HuH-7 (cell line): ENCODE results near the gene TSPAN8.
"Not testable (repeated sequence)": the region's sequence is repeated elsewhere in the genome, so short reads cannot be mapped to it uniquely, and the experiment has no call there.

Experiments
- DNase-seq: peaks from one replicate; pipeline ENCODE4 v3.0.0; 2011; ENCODE audit warnings: low spot score

The TSPAN8 gene

DNA sequence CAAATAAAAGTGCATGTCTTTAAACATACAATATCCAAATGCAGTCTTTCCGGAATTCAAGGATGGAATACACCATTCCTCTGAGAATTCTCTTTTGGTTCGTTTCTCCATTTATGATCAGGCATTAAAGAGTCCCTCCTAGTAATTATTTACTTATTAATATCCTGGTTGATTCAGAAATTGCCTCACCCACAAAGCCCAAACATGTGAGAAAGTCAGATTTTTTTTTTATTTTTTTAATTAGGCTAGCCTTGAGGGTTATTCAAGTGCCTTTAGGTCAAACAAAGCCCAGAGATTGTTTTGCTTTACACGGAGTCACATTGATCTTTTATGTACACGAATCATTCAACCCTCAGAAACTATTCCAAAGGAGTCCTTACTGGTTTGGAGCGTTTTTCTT lies 6.4 kb upstream of the TSPAN8 start:
- no peak for DNase-seq

- no peak for DNase-seq
Observed at GRCh38 chr12:71162832-71163763, 5.3 kb upstream of the TSPAN8 start.

DNA sequence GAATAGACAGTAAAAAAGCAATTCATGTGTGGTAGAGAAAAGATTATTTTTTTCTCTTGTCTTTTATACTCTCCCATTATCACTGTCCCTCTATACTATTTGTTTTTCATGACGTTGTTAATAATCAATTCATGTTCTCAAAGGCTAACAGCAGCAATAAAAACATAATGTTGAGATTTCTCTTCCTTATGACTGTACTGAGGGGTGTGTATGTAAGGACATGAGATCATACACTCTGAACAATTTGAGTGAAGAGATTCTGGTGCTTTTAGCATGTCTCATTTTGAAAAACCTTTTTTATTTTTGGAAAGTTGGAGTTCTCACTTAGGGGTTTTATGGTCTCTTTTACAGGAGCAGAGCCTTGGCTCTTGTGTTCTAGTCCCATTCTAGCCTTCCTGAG lies 3.8 kb upstream of the TSPAN8 start:
- no peak for DNase-seq

DNA sequence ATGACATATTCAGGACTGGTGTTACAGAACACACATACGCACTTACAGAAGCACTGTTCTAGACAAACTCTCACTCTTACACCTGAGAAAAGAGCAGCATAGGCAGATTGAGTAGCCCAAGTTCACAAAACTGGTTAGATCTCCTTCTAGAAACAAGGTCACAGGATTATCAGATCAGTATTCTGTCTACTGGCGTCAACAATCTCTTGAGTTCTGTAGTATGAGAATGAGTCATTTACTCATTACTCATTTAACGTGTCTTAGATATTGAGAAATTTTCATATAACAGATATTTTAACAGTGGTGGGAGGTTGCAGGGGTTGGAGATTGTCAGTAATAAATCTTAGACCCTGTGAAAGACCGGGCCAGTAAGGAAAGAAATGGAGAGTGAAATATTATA lies 2.8 kb upstream of the TSPAN8 start:
- DNase-seq: no peak

DNA sequence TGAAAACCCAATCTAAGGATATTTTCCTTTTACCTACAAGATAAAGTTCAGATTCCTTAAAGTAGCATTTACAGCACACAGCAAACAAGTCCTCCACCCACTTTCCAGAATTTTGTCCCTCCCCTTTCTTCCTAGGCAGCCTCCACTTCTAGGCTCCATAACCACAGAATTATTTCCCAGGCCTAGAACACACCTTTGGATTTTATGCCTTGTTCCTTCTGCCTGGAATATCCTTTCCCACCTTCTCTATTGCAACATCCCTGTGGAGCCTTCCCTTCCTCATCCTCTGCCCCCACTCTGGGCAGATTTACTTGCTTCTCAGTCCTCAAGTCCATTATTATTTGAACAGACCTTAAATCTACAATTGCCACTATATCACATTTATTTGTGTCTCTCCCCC lies 2.1 kb upstream of the TSPAN8 start:
- no peak for DNase-seq

- DNase-seq: no peak
Observed at GRCh38 chr12:71159264-71159663, 1.5 kb upstream of the TSPAN8 start.

DNA sequence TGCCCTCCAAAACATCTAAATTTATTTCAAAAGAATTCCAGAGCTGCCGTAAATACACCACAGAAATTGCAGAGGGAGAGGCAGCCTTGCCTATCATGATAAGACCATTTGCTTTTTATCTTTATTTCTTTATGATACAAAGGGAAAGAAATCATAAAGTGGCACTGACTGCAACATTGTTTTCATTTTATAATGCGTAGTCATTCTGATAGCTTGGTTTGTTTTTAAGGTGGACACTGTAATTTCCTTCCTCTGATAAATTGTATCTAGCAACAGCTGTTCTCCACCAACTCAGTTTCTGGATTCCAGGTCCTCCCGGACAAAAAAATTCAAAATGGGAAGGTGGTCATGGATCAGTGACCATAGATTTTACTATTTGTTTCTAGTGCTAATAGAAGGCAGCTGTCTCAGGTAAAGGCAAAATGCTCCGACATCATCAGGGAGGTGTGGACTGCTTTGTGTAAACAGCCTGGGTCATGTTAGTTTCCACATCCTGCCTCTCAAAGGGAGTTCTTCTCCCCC lies 623 bp upstream of the TSPAN8 start:
- DNase-seq: no peak

GRCh38 chr12:71155225-71155624 lies 2.6 kb downstream of the TSPAN8 start:
- no peak for DNase-seq

DNA sequence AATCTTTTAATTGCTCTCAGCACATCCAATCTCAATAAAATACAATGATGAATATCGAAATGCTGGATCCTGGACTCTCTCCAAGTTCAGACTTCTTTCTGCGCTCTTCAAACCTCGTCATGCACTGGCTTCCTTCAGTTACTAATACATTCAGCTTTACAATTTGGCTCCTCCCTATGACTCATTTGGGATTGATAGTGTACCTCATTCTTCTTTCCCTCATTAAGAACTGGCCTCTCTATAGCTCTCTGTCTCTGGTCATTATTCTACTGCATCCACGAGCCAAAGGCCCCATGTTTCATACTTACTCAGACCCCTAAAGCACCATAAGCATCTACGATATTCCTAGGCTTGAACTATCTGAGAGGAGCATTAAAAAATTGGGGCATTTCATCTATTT lies 4.9 kb downstream of the TSPAN8 start:
- no peak for DNase-seq

GRCh38 chr12:71150041-71150440 lies 7.8 kb downstream of the TSPAN8 start:
- DNase-seq: not testable (repeated sequence)

DNA sequence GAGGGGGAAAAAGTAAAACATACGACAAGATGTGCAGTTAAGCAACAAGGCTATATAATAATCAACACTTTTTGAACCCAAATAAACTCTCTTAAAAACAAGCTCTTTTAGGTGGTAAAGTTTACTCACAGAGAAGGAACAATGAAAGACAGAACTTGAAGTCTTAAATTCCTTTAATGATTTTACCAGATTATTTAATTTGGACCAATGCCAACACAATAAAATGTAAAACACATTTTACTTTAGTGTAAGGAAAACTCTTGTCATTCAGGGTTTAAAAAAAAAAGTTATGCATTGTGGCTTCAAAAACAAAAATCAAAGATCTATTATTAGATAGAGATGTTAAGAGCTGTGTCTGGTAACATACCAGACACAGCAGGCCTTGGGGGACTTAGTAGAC lies 13.1 kb downstream of the TSPAN8 start:
- no peak for DNase-seq

GRCh38 chr12:71142956-71143355 lies 14.8 kb downstream of the TSPAN8 start:
- DNase-seq: no peak

DNA sequence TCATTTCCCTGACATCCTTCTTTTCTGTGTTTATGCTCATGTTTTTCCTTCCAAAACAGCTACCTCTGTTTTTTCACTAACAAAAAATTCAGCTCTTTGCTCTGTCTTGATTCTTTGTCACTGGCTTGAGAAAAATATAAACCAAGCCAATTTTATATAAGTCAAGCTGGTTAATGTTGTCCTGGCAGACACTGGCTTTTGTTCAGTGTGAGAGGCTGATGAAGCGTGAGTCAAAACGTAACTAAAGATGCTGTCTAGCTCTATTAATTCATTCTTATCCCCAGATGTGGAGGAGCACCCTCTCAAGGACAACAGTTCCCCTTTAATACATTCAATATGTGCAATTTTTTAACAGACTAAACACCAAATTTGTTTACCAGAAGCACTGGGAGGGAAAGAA lies 15.8 kb downstream of the TSPAN8 start:
- DNase-seq: no peak

- DNase-seq: no peak
Observed at GRCh38 chr12:71141378-71141926, 16.3 kb downstream of the TSPAN8 start.

DNA sequence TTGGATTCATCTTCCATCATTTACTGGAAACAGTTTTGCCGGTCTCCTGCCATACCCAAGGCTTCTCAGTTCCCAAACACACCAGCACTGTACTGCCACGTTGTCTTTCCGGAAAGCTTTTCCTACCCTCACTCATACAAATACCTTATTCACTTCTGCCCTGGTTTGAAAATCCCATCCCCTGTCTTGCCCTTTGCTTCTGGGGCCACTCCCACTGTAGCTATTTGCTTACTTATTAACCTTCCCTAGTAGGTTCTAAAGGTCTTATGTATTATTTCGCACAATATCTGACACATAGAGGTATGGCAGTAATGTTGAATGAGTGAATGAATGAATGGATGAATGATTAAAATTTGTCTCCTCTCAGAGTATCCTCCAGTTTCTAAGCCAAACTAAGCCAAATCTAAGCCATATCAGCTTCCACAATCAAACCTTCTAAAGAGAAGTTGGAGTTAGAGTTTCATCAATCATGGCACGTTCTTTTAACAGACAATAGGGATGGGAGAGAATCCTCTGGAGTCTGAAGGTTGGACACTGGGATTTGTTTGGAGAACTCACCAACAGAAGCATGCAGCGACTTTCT lies 18.6 kb downstream of the TSPAN8 start:
- peak; percentile 60 for DNase-seq

- no peak for DNase-seq
Observed at GRCh38 chr12:71138011-71138410, 19.8 kb downstream of the TSPAN8 start.

GRCh38 chr12:71135812-71136176 lies 22.0 kb downstream of the TSPAN8 start:
- no peak for DNase-seq

- no peak for DNase-seq
Observed at GRCh38 chr12:71135077-71135811, 22.6 kb downstream of the TSPAN8 start.

- DNase-seq: no peak
Observed at GRCh38 chr12:71134405-71134804, 23.4 kb downstream of the TSPAN8 start.

DNA sequence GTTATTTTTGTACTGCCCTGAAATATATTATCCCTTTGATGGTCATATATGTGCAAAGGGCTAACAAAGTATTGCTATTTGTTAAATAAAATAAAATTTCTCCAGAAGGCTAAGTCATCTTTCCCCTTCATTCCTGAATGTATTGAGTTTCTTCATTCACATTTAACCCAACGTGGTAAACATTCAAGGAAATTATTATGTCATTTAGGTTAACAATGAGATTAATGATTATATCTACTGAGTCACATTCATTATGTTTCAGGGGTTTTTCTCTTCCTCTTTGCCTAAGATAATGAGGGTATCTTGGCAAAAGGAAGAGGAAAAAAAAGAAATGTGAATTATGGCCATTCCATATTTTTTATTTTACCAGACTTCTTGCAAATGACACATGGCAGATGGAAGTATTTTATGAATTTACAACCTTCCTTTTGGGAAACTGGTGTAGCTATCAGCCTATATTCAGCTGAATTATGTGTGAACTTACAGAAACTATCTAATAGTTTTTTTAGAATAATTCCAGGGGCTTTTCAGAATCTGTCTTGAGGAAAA lies 27.2 kb downstream of the TSPAN8 start:
- no peak for DNase-seq

GRCh38 chr12:71129364-71129763 lies 28.4 kb downstream of the TSPAN8 start:
- DNase-seq: no peak

DNA sequence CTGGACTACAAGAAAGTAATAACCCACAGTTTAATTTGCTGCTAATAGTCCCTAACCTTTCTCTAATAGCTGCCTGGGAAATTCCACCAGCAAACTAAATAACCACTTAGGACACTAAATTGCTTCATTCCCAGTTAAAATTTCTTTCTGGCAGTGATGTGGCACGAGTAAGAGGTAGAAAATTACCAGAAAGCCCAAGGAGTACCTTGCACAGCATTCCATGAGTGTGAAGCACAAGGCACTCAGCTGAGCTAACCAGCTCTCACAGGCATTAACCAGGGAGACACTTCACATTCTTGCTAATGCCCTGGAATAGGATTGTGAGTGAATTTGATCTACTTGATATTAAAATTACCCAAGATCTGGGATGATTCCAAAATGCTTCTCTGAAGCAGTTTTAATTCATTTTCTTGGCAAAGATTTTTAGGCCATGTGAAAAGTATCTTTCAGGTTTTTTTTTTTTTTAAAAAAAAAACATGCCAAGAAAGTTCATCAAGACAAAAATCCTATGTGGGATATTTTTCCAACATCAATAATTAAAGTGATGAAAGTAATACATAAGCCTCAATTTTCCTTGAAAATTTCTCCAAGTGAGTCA lies 29.5 kb downstream of the TSPAN8 start:
- no peak for DNase-seq
